GM21619 (cell line): ENCODE data around the gene ARHGAP42.
A peak's percentile ranks its signal among the peaks of the same experiment; 100 is the strongest.

Source experiments
- ATAC-seq: cut with Tn5 transposase; IDR thresholded peaks from one replicate; pipeline ENCODE4 v1.9.1; 2021; ENCODE audit not compliant: unreplicated experiment

The ARHGAP42 gene

DNA sequence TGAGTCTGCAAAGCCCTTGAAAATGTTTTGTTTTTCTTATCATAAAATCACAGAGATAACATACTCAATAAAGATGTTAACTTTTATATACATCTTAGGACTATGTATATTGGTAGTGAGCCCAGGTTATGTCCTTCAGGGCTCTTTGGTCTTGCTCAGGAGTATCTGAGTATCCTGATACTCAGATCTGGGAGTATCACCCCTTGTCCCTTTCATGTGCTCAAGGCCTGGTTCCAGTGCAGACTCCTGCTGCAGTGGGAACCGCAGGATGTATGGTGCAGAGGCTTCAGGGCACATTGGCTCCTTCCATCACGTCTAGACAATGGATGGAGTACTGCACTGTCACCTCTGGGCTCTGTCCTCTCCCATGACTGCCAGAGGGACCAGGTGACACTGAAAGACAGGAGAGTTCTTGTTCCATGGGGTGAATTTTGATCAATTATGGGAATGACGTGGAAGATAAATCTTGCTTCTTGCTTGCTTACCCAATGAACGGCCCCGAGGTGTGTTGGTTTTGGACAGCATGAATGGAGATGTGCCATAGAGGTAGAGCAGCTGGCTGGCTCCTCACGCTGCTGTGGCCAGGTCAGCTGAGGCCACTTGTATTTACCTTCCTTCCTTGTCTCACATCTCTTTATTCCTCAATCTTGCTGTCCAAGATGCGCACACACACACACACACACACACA lies 215.5 kb downstream of the ARHGAP42 start:
- no peak for ATAC-seq

DNA sequence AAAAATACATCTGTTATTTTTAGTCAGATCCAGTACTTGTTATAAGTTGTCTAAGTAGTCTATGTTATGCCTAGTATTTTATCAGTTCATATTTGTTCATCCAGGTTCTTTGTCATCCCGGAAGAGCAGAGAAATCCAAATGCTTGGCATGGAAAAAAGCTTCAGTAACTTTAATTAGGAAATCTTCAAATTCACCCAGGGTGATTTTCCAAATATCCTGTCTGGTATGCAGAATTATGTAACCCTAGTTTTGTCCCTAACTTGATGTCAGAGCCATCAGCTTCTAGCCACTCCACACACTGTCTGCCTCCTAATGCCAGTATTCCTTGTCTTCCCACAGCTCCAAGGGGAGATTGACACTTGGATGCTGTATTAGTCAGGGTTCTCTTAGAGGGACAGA lies 216.2 kb downstream of the ARHGAP42 start:
- no peak for ATAC-seq

DNA sequence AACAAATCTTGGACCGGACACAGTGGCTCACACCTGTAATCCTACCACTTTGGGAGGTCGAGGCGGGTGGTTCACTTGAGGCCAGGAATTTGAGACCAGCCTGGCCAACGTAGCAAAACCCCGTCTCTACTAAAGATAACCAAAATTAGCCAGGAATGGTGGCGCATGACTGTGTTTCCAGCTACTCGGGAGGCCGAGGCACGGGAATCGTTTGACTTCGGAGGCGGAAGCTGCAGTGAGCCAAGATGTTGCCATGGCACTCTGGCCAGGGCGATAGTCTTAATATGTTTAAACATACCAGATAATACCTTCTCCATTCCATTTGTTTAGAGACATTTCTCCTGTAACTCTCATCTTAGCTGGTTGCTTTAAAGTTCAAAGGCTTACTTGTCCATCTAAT lies 218.6 kb downstream of the ARHGAP42 start:
- ATAC-seq: no peak

DNA sequence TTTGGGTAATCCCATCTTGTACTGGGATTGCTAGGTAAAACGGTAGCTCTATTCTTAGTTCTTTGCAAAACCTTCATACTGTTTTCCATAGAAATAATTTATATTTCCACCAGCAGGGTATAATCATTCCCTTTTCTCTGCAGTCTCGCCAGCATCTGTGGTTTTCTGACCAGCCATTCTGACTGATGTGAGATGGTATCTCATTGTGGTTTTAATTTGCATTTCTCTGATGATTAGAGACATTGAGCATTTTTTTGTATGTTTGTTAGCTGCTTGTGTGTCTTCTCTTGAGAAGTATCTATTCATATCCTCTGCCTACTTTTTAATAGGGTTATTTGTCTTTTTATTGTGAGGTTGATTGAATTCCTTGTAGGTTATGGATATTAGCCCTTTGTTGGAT lies 221.7 kb downstream of the ARHGAP42 start:
- peak; percentile 42 for ATAC-seq

DNA sequence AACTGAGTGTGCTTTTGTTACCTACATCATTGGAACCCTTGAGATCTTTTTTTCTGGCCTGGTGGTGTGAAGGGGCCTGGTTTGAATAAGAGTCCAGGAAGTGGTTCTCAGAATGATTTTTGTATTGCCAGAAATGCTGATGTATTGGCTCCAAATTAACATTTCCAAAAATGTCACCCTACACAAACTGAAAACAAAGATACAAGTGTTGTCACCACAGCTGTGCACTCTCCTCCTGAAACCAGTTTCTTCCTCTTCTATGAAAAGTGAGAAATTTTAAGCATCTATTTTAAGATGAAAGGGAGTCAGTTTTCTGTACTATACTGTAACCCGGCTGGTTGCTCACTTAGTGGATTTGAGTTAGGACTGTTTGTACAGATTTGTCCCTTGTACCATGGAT lies 223.7 kb downstream of the ARHGAP42 start:
- ATAC-seq: peak; percentile 92

DNA sequence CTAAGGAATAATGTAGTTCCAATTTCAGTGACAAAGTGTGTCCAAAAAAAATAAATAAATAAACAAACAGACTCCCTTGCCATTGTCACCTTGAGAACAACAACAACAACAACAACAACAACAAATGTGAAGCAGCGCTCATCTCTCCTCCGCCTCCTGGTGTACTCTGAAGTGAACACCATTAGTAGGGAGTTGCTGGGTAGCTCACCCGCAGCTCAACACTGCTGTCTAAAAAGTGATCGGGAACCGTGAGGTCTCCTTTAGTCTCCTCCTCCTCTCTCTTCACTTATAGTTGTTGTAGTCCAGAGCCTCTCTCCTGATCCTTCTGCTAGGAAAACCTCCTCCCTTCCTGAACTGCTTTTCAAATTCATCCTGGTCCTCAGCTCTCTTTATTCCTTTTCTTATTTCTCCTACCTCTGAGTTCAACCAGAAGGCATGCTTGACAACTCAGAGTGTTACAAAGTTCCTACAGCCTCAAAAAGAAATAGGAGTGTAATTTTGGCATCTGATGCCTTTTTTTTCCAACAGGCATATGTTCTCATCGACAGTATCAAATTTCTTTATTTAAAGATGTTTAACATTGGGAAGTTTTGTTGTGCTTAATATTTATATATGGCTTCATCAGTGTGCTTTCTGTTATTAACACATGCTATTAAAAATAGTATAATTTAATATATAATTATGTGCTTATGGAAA lies 227.5 kb downstream of the ARHGAP42 start:
- ATAC-seq: no peak

DNA sequence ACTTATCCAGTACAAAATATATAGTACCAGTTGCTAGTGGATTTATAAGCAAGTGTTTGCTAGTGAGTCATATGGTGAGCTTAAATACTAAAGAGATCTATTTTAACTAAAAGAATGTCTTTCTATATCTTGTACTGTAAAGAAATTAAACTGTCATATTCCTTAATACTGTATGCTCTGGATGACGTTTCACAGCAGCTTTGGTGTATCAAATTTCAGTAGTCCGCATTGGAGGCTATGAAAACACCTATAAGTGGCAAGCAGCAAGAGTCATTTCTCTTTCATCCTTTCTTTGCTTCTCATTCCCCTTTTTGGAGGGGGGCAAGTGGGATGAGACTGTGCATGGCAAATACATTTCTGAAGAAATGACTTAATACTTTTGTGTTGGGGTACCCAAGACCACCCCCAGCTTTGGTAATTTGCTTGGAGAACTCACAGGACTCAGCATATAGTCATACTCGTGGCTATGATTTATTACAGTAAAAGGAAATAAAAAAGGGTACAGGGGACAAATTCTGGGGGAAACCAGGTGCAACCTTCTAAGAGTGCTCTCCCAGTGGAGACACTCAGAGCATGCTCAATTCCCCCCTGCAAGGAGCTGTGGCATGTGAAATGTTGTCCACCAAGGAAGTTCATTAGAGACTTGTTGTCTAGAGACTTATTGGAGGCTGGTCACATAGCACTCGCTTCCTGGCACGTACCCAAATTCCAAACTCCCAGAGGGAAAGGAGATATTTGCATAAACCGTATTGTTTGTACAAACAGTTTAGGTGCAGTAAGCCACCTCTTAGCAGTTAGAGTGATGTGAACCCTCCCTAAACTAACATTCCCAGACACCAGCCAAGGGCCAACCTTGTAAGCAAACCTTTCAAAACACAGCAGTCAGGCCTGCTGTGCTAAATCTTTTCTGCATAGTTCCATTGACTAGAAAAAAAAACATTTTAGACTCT lies 231.7 kb downstream of the ARHGAP42 start:
- ATAC-seq: no peak

DNA sequence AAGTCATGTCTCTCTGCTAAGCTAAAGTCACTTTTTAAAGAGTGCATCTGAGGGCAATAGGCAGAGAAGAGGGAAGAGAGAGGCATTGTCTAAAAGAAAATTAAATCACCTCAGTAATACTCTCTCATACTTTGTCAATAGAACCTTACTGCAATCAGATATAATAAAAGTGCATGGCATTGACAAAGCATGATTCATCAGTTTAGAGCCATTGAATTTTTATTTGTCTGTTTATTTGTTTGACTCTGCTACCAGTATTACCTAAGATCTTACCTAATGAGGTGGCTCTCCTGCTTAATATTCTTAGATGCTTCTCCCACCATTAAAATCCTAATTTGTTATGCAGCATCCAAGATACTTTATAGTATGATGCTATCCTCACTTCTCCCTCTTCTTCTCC lies 233.5 kb downstream of the ARHGAP42 start:
- no peak for ATAC-seq

DNA sequence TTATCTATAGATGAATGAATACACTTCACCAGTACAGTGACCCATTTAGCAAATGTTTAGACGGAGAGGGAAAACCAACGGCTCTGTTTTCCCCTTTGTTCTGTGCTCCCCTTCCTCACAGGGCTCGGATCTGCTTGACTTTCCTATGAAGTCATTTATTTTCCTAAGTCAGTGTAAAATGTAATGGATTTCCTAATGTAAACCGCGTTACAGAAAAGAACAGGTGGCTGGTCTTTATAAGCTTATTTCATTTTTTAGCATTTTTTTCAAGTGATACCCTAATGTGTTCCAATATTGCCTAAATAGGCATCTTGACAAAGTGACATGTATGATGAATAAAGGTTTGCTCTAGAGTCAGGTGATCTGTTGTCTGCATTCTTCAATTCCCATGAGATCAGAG lies 235.0 kb downstream of the ARHGAP42 start:
- no peak for ATAC-seq

DNA sequence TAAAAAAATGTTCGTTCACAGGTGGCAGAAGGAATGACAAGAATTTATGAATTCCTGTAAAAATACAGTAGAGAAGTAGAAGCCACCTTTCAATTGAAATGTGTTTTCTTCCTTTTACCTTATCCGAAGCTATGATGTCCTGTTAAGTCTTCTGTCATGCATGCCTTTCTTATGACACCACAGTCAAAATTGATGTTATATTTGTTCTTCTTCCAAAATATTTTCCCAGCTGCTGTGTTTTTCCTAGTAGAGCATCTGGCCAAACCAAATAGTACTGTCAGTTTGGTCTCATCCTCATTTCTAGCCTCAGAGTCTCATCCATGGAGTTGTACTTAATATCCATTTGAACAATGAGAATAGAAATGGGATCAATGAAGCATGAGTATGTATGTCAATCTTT lies 236.5 kb downstream of the ARHGAP42 start:
- ATAC-seq: no peak

DNA sequence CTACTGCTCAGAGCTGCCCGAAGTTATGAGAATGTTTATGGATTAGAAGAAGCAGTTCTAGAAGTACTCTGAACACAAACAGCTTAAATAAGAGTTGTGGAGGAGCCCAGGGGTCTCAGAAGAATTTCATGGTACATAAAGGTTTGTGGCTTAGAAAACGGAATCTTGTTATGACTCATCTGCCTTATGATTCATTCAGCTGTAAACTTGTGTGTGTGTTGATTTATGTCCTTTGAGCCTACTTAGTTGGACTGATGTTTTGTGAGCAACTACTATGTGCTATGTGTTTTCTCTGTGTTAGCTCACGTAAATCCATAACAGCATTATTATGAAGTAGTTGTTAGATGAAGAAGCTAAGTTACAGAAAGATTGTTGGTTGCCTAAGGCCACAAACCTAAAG lies 238.8 kb downstream of the ARHGAP42 start:
- peak; percentile 78 for ATAC-seq

DNA sequence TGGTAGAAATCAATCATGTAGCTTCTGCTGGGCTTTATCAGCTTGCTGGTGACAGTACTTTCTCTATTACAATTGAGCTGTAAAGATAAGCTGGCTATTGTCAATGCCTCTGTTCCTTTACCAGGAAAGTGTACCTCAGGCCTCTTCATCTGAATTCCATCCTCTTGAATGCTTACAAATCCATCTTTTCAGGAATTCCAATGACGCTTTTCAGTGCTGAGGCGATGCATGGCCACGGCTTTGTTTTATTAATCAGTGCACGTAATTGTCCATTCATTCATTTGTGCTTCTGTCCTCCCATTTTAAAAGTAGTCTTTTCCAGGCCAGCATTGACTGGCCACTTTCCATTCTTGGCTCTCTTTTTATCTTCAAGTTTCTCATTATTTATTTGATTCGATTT lies 240.5 kb downstream of the ARHGAP42 start:
- no peak for ATAC-seq

DNA sequence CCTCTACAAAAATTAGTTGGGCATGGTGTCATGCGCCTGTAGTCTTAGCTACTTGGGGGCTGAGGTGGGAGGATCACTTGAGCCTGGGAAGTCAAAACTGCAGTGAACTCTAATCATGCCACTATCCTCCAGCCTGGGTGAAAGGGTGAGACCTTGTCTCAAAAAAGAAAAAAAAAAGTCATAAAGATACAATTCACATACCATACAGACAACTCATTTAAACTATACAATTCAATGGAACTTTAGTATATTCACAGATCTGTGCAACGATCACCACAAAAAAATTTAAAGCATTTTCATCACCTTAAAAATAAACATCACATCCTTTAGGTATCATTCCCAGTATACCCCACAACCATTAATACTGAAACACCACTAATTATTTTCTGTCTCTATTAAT lies 241.3 kb downstream of the ARHGAP42 start:
- no peak for ATAC-seq

DNA sequence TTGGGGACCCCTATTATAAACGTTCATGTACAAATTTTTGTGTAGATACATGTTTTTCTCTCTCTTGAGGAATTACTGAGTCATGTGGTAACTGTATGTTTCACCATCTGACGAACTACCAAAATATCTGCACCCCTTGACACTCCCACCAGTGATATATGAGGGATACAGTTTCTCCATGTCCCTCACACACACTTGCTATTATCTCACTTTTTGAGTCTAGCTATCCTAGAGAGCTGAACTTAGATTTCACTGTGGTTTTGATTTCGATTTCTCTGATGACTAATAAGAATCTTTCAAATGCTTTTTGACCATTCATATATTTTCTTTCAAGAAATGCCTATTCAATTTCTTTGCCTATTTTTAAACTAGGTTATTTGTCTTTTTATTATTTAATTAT lies 242.3 kb downstream of the ARHGAP42 start:
- peak; percentile 59 for ATAC-seq

DNA sequence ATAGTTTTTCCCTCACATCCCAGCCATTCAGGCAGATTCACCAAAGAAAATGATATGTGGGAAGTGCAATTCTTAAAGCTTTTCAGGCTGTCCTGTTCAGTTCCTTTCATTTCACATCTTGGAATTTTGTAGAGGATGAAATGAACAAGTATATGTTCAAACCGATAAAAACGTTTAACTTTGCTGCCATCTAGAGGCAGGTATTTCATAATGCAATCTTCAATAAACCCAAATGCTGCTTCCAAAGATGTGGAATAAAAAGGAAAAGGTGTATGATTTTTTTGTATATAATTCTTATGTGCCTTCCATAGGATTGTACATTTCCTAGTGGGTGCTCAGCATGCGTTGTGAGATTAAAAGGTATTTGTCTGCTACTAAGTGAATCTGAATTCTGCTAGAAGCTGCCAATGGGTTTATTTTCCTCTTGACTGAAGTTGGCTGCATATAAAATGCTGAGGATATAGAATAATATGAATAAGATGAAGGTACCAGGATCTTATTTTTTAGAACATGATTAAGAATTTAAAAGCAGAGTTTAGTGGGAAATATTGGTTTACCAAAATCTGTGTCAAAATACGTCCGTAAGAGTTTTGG lies 243.2 kb downstream of the ARHGAP42 start:
- ATAC-seq: no peak

DNA sequence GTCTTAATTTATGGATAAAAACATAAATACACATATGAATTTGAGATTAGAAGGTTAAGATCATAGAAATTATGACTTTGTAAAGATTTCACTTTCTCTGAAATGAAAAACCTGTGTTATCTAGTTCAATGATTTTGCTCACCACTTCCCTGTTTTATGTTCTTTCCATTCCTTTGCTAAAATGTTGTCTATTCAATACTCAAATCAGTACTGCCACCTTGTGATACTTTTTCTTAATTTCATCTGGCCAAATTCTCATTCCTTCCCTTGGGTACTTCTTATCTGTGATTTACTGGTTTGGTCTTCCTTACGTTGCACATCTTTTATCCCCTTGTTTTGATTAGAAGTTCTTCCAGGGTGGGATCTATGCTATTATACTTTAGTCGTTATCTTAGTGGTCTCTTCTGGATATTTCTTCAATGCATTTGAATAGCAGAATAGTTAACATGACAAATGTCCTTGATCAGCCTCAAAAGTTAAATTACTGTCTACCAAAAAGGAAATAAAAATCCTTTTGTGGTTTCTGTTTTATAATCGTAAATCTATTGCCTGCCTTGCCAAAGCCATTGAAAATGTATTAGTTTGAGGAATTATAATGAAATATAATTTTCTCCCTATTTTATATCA lies 245.5 kb downstream of the ARHGAP42 start:
- ATAC-seq: peak; percentile 51

DNA sequence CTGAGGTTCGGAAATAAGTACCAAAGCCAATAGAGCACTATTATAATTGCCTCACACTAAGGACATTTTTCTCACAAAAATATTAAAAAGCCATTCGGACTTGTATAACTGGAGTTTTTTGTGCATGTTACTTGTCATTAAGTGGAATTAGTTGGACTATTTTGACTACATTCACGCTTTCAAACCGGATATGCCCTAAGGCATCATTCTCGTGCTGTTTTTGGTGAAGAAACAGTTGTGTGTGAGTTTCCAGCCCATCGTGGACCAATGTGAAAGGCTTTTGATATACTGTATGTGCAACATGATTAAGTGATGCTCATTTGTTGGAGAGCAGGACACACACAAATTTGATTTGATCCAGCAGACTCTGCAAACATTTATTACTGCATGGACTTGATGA lies 249.7 kb downstream of the ARHGAP42 start:
- ATAC-seq: no peak

DNA sequence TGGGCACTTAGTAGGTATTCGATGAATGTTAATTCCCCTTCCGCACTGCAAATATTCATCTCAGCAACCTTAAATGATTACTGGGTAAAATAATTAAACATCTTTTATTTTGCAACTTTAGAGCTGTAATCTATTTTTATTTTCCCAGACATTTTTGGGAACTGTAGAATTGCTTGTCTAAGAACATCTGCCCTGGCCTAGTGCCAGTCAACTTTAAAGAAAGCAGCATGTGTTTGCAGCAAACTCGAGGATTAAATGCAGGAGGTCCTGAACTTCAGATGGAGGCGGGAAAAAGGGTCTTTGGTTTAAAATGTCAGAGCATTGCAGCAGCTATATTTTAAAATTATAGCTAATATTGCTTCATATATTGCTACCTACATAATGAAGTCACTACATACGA lies 252.5 kb downstream of the ARHGAP42 start:
- no peak for ATAC-seq

DNA sequence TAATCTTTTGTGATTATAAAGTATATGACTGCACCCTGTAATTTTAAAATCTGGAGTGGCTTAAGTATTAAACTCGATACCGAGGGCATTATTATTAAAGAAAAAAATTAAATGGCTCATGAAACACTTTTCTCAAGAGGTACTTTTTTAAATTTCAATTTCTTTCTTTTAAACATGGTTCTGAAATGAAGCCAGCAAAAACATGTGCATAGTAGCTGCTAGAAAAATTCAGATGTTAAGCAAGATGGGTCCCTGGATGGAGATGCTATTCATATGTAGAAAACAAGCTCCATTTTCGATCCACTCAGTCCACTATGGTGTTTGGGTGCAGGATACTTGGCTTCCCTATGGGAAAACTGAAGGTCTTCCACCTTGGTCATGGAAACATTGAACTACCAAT lies 253.0 kb downstream of the ARHGAP42 start:
- ATAC-seq: no peak

DNA sequence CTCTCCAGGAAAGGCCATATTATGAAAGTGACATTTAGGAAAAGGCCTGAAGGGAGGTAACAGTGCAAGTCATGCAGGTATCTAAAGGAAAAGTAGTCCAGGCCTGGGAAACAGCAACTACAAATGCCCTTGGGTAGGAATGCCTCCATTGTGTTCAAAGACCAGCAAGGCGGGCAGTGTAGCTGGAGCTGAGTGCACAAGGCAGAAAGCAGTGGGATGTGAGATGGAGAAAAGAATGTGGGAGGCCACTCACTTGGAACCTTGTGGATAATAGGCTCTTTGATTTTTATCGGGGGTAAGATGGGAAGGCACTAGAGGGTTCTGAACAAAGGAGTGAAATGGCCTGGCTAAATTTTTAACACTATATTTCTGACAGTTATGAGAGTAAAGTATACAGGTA lies 253.9 kb downstream of the ARHGAP42 start:
- ATAC-seq: no peak

DNA sequence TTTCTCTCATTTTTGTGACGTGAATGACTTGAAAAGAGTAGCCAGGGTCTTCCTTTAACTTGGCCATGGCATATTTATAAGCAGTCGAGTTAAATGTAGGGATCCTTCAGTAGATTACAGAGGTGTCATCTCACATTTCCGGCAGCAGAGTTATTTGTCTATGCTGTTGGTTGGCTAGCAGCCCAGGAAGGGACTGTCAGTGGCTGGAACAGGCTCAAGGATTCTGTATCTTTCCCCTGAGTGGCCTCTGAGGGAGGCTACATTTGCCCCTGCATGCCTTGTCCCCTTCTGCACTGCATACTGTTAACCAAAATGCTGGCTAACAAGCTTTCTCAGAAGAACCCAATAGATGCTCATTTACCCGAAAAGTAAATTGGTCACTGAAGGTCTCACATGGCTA lies 254.9 kb downstream of the ARHGAP42 start:
- no peak for ATAC-seq
